Memory B cell (primary cell): ENCODE measurements around the gene ADTRP.
"Not testable (repeated sequence)": the region's sequence is repeated elsewhere in the genome, so short reads cannot be mapped to it uniquely, and the experiment has no call there.

Source experiments
- ATAC-seq: fragments of 150-1000 bp; cut with Tn5 transposase; 2 replicates; pipeline ENCODE4 v1.10.0; 2021; ENCODE audit warnings: low read depth, mild to moderate bottlenecking, moderate library complexity
- DNase-seq, 2 donors: peaks; one replicate each; pipeline ENCODE4 v3.0.0; 2022; ENCODE audit warnings: low spot score in 2 of 2
- H3K27ac Mint-ChIP-seq: one replicate; pipeline ENCODE4 v1.8.0; 2022; ENCODE audit warnings: mild to moderate bottlenecking, moderate library complexity, mixed read lengths
- H3K27me3 Mint-ChIP-seq: one replicate; pipeline ENCODE4 v1.8.0; 2022; ENCODE audit warnings: mixed read lengths
- H3K36me3 Mint-ChIP-seq: one replicate; pipeline ENCODE4 v1.8.0; 2022; ENCODE audit warnings: mild to moderate bottlenecking, mixed read lengths
- H3K4me1 Mint-ChIP-seq: one replicate; pipeline ENCODE4 v1.8.0; 2022; ENCODE audit warnings: mixed read lengths
- H3K4me3 Mint-ChIP-seq: one replicate; pipeline ENCODE4 v1.8.0; 2022; ENCODE audit warnings: mild to moderate bottlenecking, moderate library complexity, mixed read lengths
- H3K9me3 Mint-ChIP-seq: one replicate; pipeline ENCODE4 v1.8.0; 2022; ENCODE audit warnings: mixed read lengths

ADTRP gene

DNA sequence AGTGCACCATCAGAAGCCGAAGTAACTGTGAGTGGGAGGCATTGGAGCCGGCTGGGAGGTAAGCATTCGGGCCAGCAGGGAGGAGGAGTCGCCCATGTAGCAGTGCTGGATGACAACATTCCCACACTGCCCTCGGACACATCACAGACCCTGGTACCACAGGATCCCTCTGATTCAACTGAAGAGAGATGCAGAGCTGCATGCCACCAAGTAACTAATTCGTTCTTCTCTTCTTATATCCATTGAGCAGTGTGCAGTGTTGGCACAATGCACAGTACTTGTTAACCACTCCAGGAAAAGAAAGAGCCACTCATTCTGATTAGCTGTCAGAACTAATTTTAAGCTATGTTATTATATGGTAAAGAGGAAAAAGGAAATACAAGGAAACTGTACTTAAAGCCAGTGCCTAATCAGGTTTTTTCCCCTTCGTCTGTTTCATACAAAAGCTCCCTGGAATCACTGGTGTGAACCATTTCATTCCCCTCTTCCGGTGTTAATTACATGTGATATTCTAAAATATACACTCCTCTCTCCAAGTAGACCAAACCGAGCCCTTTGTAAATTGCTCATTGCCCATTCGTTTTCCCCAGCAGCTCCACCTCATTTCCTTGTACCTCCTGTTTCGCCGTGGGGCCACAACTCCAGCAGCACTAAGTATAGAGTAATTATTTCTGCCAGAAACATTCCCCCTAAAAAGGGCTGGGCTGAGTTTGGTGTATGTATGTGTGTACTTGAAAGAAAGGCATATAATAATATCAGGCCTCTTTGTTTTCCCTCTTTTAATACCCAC, 32.4 kb upstream of the ADTRP start:
- H3K36me3 Mint-ChIP-seq, result no peaks in the 10 kb centered on the region
- peaks cover 5% of the 10 kb centered on the region for H3K27me3 Mint-ChIP-seq
- DNase-seq (no peak), ATAC-seq (no peak)
- H3K27ac Mint-ChIP-seq, result no peak overlapping the region
- no peaks in the 10 kb centered on the region for H3K4me1 Mint-ChIP-seq
- H3K9me3 Mint-ChIP-seq, result no peaks in the 10 kb centered on the region
- H3K4me3 Mint-ChIP-seq, result no peak overlapping the region

DNA sequence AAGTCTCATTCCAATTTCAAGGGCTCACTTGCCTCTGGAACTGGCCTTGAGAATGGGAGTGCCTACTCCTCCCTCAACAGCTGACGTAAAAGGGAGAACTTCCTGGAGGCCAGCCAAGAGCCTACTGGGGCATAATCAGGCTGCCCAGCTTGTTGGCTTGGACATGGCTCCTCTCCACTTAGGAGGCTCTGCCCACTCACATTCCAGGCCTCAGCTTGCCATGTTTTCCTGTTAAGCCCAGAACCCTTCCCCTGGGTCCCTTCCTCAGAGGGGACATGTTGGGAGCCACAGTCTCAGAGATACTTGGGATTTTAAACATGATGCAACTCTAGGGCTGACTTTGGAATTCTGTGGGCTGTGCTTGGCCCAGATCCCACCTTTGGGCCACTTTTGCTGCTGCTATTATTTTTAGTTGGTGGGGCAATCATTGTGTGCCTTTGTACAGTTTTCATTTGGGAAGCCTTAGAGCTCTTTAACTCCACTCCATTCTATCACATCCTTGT, 31.5 kb upstream of the ADTRP start:
- H3K27me3 Mint-ChIP-seq, result peaks cover 6% of the 10 kb centered on the region
- ATAC-seq (no peak), DNase-seq (no peak)
- H3K4me3 Mint-ChIP-seq, result no peak overlapping the region
- no peaks in the 10 kb centered on the region for H3K36me3 Mint-ChIP-seq
- no peaks in the 10 kb centered on the region for H3K9me3 Mint-ChIP-seq
- no peaks in the 10 kb centered on the region for H3K4me1 Mint-ChIP-seq
- no peak overlapping the region for H3K27ac Mint-ChIP-seq

- no peaks in the 10 kb centered on the region for H3K9me3 Mint-ChIP-seq
- H3K4me3 Mint-ChIP-seq, result no peak overlapping the region
- H3K36me3 Mint-ChIP-seq, result no peaks in the 10 kb centered on the region
- ATAC-seq (no peak), DNase-seq (no peak)
- H3K4me1 Mint-ChIP-seq, result no peaks in the 10 kb centered on the region
- H3K27ac Mint-ChIP-seq, result no peak overlapping the region
- H3K27me3 Mint-ChIP-seq, result peaks cover 8% of the 10 kb centered on the region
These were observed 29.5 kb upstream of the ADTRP start for GRCh38 chr6:11808054-11808453.

DNA sequence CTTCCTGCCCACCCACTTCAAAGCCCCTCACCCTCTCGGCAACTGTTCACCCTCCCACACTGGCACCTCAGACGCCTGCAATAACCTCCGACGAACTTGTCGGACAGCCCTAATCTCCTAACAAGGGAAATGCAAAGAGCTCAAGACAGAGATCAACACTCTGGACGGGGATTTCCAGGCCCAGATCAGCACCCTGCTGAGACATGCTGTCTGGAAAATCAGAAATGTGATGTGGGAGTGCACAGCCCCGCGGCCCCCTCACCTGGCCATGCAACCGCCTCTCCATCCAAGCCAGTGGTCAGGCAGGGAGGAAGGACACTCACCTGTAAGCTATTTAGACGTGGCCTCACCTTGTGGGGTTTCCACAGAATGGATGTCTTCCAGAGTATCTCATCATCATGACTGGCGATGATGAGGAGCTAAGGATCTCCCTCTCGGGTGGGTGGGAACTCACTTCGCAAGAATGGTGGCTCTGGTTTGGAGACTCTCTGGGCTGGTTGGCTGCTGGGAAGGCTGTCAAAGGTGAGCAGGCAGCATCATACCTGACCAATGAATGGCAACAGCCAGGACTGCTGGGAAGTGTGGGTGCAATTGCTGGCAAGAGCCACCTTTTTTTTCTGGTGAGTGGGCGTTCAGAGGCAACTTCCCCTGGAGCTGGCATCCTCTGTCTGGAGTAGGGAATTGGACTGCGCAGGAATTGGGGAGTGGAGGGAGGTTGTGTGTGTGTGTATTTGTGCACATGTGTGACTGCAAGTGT, 28.1 kb upstream of the ADTRP start:
- Mint-ChIP-seq H3K36me3 (no peaks in the 10 kb centered on the region), H3K27ac (no peak overlapping the region), H3K4me1 (no peaks in the 10 kb centered on the region), H3K27me3 (peaks cover 10% of the 10 kb centered on the region), H3K9me3 (no peaks in the 10 kb centered on the region), H3K4me3 (no peak overlapping the region)
- ATAC-seq (no peak), DNase-seq (no peak)

- Mint-ChIP-seq H3K27ac (no peak overlapping the region), H3K9me3 (no peaks in the 10 kb centered on the region), H3K27me3 (peaks cover 10% of the 10 kb centered on the region), H3K4me1 (no peaks in the 10 kb centered on the region), H3K36me3 (no peaks in the 10 kb centered on the region), H3K4me3 (no peak overlapping the region)
- DNase-seq (no peak), ATAC-seq (no peak)
These were observed 26.9 kb upstream of the ADTRP start for GRCh38 chr6:11805259-11806053.

GRCh38 chr6:11804701-11805100, 26.1 kb upstream of the ADTRP start:
- no peak overlapping the region for H3K27ac Mint-ChIP-seq
- DNase-seq (no peak), ATAC-seq (no peak)
- no peaks in the 10 kb centered on the region for H3K4me1 Mint-ChIP-seq
- H3K36me3 Mint-ChIP-seq, result no peaks in the 10 kb centered on the region
- H3K27me3 Mint-ChIP-seq, result peaks cover 10% of the 10 kb centered on the region
- H3K9me3 Mint-ChIP-seq, result no peaks in the 10 kb centered on the region
- H3K4me3 Mint-ChIP-seq, result no peak overlapping the region

DNA sequence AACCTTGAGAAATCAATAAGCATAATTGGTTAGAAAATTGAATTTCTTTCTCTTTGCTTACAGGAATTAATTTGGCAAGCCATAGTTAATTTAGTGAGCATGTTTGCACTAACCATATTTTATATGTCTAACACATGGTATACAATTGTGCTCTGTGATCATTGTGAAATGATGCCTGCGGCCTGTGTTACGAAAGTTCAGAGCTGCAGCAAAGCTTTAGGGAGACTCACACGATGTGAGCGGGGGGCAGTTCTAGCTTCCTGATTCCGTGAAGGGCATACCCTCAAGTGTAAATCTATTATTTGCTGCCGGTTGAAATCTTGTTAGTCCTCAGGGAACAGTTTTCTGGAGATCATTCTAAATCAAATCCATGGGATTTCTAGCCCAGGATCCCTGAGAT, 25.5 kb upstream of the ADTRP start:
- no peak overlapping the region for H3K27ac Mint-ChIP-seq
- H3K36me3 Mint-ChIP-seq, result no peaks in the 10 kb centered on the region
- H3K4me3 Mint-ChIP-seq, result no peak overlapping the region
- peaks cover 10% of the 10 kb centered on the region for H3K27me3 Mint-ChIP-seq
- DNase-seq (no peak), ATAC-seq (no peak)
- no peaks in the 10 kb centered on the region for H3K4me1 Mint-ChIP-seq
- H3K9me3 Mint-ChIP-seq, result no peaks in the 10 kb centered on the region

DNA sequence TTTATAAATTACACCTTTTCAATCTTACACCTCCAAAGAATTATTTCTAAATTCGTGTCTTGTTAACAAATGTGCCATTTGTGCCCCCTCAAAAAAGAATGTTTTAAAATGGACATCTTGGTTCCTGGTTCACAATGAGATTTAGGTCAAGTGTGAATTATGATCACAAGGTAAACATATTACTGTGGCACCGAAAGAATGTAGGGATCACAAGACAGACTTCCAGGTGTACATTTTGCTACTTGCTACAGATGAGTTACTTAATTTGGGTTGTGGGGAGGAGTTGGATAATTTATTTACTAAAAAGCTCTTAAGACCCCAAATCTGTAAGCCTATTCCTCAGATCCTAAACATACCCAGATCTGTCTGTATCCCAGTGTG, 25.0 kb upstream of the ADTRP start:
- Mint-ChIP-seq H3K27me3 (peaks cover 8% of the 10 kb centered on the region), H3K36me3 (no peaks in the 10 kb centered on the region), H3K4me3 (no peak overlapping the region), H3K27ac (no peak overlapping the region), H3K9me3 (no peaks in the 10 kb centered on the region), H3K4me1 (no peaks in the 10 kb centered on the region)
- DNase-seq (no peak), ATAC-seq (no peak)

DNA sequence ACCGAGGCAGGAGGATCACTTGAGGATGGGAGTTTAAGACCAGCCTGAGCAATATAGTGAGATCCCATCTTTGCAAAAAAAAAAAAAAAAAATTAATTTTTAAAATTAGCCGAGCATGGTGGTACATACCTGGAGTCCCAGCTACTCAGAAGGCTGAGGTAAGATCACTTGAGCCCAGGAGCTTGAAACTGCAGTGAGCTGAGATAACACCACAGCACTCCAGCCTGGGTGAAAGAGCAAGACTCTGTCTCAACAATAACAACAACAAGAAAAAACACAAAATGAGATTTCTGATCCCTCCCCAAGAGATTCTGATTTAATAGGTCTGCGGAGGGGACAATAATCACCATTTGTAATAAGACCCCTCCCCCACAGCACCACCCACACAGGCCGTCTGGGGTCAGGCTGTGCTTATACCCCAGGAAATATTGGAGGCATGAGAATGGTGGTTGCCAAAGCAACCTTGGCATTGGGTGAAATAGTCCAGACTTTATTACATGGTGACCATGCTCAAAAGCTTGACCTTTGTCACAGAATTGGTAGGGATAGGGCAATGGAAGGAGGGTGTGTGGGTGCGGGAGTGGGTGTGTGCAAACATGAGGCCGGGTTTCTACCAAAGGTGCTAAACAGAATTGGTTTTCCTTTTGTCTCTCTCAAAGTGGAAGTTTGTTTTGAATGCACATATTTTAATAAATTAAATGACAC, 24.4 kb upstream of the ADTRP start:
- no peaks in the 10 kb centered on the region for H3K9me3 Mint-ChIP-seq
- H3K27ac Mint-ChIP-seq, result no peak overlapping the region
- H3K4me3 Mint-ChIP-seq, result no peak overlapping the region
- H3K4me1 Mint-ChIP-seq, result no peaks in the 10 kb centered on the region
- H3K36me3 Mint-ChIP-seq, result no peaks in the 10 kb centered on the region
- ATAC-seq (no peak), DNase-seq (no peak)
- peaks cover 8% of the 10 kb centered on the region for H3K27me3 Mint-ChIP-seq

GRCh38 chr6:11800531-11800930, 21.9 kb upstream of the ADTRP start:
- not testable (repeated sequence) for H3K4me3 Mint-ChIP-seq, H3K4me1 Mint-ChIP-seq, H3K27me3 Mint-ChIP-seq, H3K9me3 Mint-ChIP-seq, H3K27ac Mint-ChIP-seq, DNase-seq, H3K36me3 Mint-ChIP-seq
- peak; percentile 27 for ATAC-seq

DNA sequence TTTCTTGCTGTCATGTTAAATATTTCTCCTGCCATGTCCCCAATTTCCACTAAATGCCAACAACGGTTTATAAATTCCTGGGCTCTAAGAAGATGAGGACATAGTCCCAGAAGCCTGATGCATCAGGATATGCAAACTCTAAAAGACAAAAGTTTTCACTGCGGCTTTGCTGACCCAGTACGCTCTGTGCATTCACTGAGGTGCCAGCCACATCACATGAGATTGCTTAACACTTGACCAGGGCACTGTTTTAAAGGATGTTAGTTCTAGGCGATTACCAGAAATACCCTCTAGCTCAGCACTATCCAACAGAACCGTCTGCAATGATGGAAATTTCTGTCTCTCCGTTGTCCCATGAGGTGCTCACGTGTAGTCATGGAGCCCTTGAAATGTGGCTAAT, 19.9 kb upstream of the ADTRP start:
- peaks cover 2% of the 10 kb centered on the region for H3K27me3 Mint-ChIP-seq
- DNase-seq (no peak), ATAC-seq (no peak)
- no peaks in the 10 kb centered on the region for H3K9me3 Mint-ChIP-seq
- H3K27ac Mint-ChIP-seq, result no peak overlapping the region
- no peaks in the 10 kb centered on the region for H3K4me1 Mint-ChIP-seq
- no peaks in the 10 kb centered on the region for H3K36me3 Mint-ChIP-seq
- H3K4me3 Mint-ChIP-seq, result no peak overlapping the region

DNA sequence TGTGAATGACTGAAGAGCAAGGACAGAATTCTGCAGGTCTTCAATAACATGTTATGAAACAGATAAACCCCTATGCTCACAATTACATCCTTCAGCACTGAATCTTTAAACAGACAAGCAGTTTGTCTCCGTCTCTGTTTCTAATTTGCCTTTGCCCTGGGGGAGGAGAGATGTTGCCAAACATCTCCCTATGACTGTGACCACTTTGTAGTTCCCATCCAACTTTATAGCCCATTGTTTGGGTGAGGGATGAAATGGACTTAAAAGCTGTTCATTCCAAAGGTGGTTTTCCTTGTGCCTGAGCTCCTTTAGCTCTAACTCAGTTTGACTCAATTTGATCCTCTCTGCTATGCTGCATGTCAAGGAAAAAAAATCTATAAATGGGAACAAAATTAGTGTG, 19.5 kb upstream of the ADTRP start:
- no peak overlapping the region for H3K27ac Mint-ChIP-seq
- H3K4me3 Mint-ChIP-seq, result no peak overlapping the region
- H3K4me1 Mint-ChIP-seq, result no peaks in the 10 kb centered on the region
- ATAC-seq, result no peak
- no peak for DNase-seq
- peaks cover 2% of the 10 kb centered on the region for H3K9me3 Mint-ChIP-seq
- H3K27me3 Mint-ChIP-seq, result peaks cover 2% of the 10 kb centered on the region
- H3K36me3 Mint-ChIP-seq, result peaks cover 2% of the 10 kb centered on the region

GRCh38 chr6:11796829-11797228, 18.2 kb upstream of the ADTRP start:
- Mint-ChIP-seq H3K36me3 (peaks cover 4% of the 10 kb centered on the region), H3K4me1 (no peaks in the 10 kb centered on the region), H3K4me3 (no peak overlapping the region), H3K9me3 (peaks cover 4% of the 10 kb centered on the region), H3K27me3 (no peaks in the 10 kb centered on the region), H3K27ac (no peak overlapping the region)
- DNase-seq, result no peak
- ATAC-seq, result no peak

GRCh38 chr6:11795403-11795802, 16.8 kb upstream of the ADTRP start:
- no peak for DNase-seq
- Mint-ChIP-seq H3K4me1 (no peaks in the 10 kb centered on the region), H3K27ac (no peak overlapping the region)

More at GRCh38 chr6:11795403-11795802, 16.8 kb upstream of the ADTRP start:
- no peak overlapping the region for H3K4me3 Mint-ChIP-seq
- peaks cover 4% of the 10 kb centered on the region for H3K9me3 Mint-ChIP-seq
- no peaks in the 10 kb centered on the region for H3K27me3 Mint-ChIP-seq
- ATAC-seq, result no peak
- peaks cover 4% of the 10 kb centered on the region for H3K36me3 Mint-ChIP-seq
